Measurements from ENCODE around the gene CEP89. TPM values are rescaled to one million over a fixed set of nuclear protein-coding genes. Genes with fewer than 3 reads are reported as not detected.
"Not testable (repeated sequence)": the region's sequence is repeated elsewhere in the genome, so short reads cannot be mapped to it uniquely, and the experiment has no call there.

CEP89 gene
- total RNA-seq, 1 experiment from 2014 or later: 14.5 TPM

GRCh38 chr19:32869966-32870573 is 101.7 kb downstream of the CEP89 start:
- no peaks in the 10 kb centered on the region for H3K36me3 Mint-ChIP-seq (ENCODE audit: insufficient read depth, unreplicated experiment)
- H3K27me3 Mint-ChIP-seq (ENCODE audit: insufficient read depth, unreplicated experiment): no peaks in the 10 kb centered on the region
- TF ChIP-seq, protein P1, sequence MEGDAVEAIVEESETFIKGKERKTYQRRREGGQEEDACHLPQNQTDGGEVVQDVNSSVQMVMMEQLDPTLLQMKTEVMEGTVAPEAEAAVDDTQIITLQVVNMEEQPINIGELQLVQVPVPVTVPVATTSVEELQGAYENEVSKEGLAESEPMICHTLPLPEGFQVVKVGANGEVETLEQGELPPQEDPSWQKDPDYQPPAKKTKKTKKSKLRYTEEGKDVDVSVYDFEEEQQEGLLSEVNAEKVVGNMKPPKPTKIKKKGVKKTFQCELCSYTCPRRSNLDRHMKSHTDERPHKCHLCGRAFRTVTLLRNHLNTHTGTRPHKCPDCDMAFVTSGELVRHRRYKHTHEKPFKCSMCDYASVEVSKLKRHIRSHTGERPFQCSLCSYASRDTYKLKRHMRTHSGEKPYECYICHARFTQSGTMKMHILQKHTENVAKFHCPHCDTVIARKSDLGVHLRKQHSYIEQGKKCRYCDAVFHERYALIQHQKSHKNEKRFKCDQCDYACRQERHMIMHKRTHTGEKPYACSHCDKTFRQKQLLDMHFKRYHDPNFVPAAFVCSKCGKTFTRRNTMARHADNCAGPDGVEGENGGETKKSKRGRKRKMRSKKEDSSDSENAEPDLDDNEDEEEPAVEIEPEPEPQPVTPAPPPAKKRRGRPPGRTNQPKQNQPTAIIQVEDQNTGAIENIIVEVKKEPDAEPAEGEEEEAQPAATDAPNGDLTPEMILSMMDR (IDR thresholded peaks at IDR 0.05; ENCODE audit: insufficient read depth in 1 of 2, low read depth in 1 of 2, low read length in 1 of 2, severe bottlenecking in 1 of 2, unreplicated experiment in 1 of 2): no peak
- peaks cover 20% of the 10 kb centered on the region for H3K4me1 ChIP-seq
- H3K9me3 Mint-ChIP-seq (ENCODE audit: unreplicated experiment): no peaks in the 10 kb centered on the region
- DNase-seq: peak; percentile 41 to 82
- H3K36me3 ChIP-seq (ENCODE audit: control insufficient read depth, insufficient read depth, low read length): no peaks in the 10 kb centered on the region
- ChIA-PET CTCF (no interaction called here), POLR2A (interaction anchor here (0.6 kb wide), 2 partner anchors 50 to 134 kb away, joined by 3 to 6 read pairs; no protein-coding TSS in a partner anchor)
- no TSS peak for BruUV-seq (replicated peaks)
- H3K4me3 Mint-ChIP-seq (ENCODE audit: unreplicated experiment): peak overlapping the region; percentile 53
- intact Hi-C loops (cut with micrococcal nuclease; ENCODE audit: unreplicated experiment): no loop called here
- H3K4me3 ChIP-seq (ENCODE audit: low read depth, low read length): no peak overlapping the region
- peaks cover 11% of the 10 kb centered on the region for H3K4me1 Mint-ChIP-seq (ENCODE audit: low read depth, unreplicated experiment)
- no peaks in the 10 kb centered on the region for H3K27me3 ChIP-seq (replicated peaks; ENCODE audit: control insufficient read depth, insufficient read depth, low read length)
- H3K27ac Mint-ChIP-seq (ENCODE audit: unreplicated experiment): peak overlapping the region; percentile 79
- H3K9me3 ChIP-seq: no peaks in the 10 kb centered on the region

- ChIA-PET POLR2A (interaction anchor here (0.6 kb wide), 2 partner anchors 49 to 134 kb away, joined by 3 to 6 read pairs; no protein-coding TSS in a partner anchor), CTCF (no interaction called here)
- TF ChIP-seq, protein P1 (IDR thresholded peaks at IDR 0.05; ENCODE audit: insufficient read depth in 1 of 2, low read depth in 1 of 2, low read length in 1 of 2, severe bottlenecking in 1 of 2, unreplicated experiment in 1 of 2): no peak
- no peaks in the 10 kb centered on the region for H3K36me3 ChIP-seq (ENCODE audit: control insufficient read depth, insufficient read depth, low read length)
- H3K27me3 ChIP-seq (replicated peaks; ENCODE audit: control insufficient read depth, insufficient read depth, low read length): no peaks in the 10 kb centered on the region
- H3K4me3 Mint-ChIP-seq (ENCODE audit: unreplicated experiment): peak within 1 kb of the TSS; percentile 53
- H3K36me3 Mint-ChIP-seq (ENCODE audit: insufficient read depth, unreplicated experiment): no peaks in the 10 kb centered on the region
- peak; percentile 32 to 66 for DNase-seq
- H3K4me3 ChIP-seq (ENCODE audit: low read depth, low read length): no peak within 1 kb of the TSS
- peak within 1 kb of the TSS; percentile 79 for H3K27ac Mint-ChIP-seq (ENCODE audit: unreplicated experiment)
- intact Hi-C loops (cut with micrococcal nuclease; ENCODE audit: unreplicated experiment): no loop called here
- peaks cover 11% of the 10 kb centered on the region for H3K4me1 Mint-ChIP-seq (ENCODE audit: low read depth, unreplicated experiment)
- no peaks in the 10 kb centered on the region for H3K27me3 Mint-ChIP-seq (ENCODE audit: insufficient read depth, unreplicated experiment)
- no peaks in the 10 kb centered on the region for H3K9me3 Mint-ChIP-seq (ENCODE audit: unreplicated experiment)
- H3K4me1 ChIP-seq: peaks cover 20% of the 10 kb centered on the region
- no peaks in the 10 kb centered on the region for H3K9me3 ChIP-seq
- TSS peak; percentile 41 for BruUV-seq (replicated peaks)
Measured at GRCh38 chr19:32869369-32869965, 102.3 kb downstream of the CEP89 start, which contains the start of gene SLC7A9. Gene SLC7A9, minus strand, starts transcription at chr19:32869767. Its CDS starts 1,233 bp downstream, at chr19:32868534.

DNA sequence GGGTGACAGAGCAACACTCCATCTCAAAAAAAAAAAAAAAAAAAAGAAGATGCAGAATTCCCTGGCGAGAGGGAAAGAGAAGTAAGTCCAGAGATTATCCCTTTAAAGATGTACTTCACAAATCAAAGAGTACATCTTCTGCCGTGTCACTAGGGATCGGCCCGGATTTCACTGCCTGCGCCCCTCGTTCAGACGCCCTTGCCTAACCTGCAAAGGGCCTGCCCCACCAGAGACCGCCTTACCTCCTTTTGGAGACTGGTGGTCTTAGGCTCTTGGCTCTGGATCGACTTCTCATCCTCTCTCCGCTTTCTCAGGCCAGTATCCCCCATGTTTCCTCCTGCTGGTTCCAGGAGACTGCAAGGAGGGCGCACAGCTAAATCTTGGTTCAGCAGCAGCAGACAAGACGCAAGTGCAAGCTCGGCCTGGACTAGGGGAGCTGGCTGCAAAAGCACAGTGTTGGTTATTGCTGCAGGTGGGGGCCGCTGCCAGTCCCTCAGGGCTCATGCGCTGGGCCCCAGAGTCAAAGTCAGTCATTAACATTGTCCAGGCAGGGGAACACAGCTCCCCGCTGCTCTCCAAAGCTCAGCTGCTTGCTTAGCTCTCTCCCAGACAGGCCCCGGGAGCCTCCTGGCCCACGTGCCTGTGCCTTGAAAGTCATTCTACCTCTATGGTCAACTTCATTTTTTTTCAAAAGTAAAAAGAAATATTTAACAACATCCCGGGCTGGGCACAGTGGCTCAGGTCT is 103.4 kb downstream of the CEP89 start:
- Histone ChIP-seq H3K27me3 (replicated peaks; ENCODE audit: control insufficient read depth, insufficient read depth, low read length) (no peaks in the 10 kb centered on the region), H3K4me1 (peaks cover 20% of the 10 kb centered on the region), H3K4me3 (ENCODE audit: low read depth, low read length) (no peak overlapping the region), H3K9me3 (no peaks in the 10 kb centered on the region), H3K36me3 (ENCODE audit: control insufficient read depth, insufficient read depth, low read length) (no peaks in the 10 kb centered on the region)
- no peak for DNase-seq
- H3K27me3 Mint-ChIP-seq (ENCODE audit: insufficient read depth, unreplicated experiment): no peaks in the 10 kb centered on the region
- intact Hi-C loops (cut with micrococcal nuclease; ENCODE audit: unreplicated experiment): no loop called here
- no TSS peak for BruUV-seq (replicated peaks)
- H3K36me3 Mint-ChIP-seq (ENCODE audit: insufficient read depth, unreplicated experiment): no peaks in the 10 kb centered on the region
- peaks cover 11% of the 10 kb centered on the region for H3K4me1 Mint-ChIP-seq (ENCODE audit: low read depth, unreplicated experiment)
- TF ChIP-seq, protein P1 (IDR thresholded peaks at IDR 0.05; ENCODE audit: insufficient read depth in 1 of 2, low read depth in 1 of 2, low read length in 1 of 2, severe bottlenecking in 1 of 2, unreplicated experiment in 1 of 2): no peak
- POLR2A ChIA-PET: no interaction called here
- CTCF ChIA-PET: no interaction called here
- no peak overlapping the region for H3K27ac Mint-ChIP-seq (ENCODE audit: unreplicated experiment)
- no peak overlapping the region for H3K4me3 Mint-ChIP-seq (ENCODE audit: unreplicated experiment)
- no peaks in the 10 kb centered on the region for H3K9me3 Mint-ChIP-seq (ENCODE audit: unreplicated experiment)

GRCh38 chr19:32867436-32867835 is 104.3 kb downstream of the CEP89 start:
- POLR2A ChIA-PET: interaction anchor here (0.5 kb wide), 1 partner anchor 237 kb away, joined by 3 read pairs; no protein-coding TSS in a partner anchor
- H3K27ac Mint-ChIP-seq (ENCODE audit: unreplicated experiment); intact Hi-C loops (cut with micrococcal nuclease; ENCODE audit: unreplicated experiment); H3K9me3 ChIP-seq; H3K36me3 Mint-ChIP-seq (ENCODE audit: insufficient read depth, unreplicated experiment); DNase-seq; H3K4me3 Mint-ChIP-seq (ENCODE audit: unreplicated experiment); H3K4me3 ChIP-seq (ENCODE audit: low read depth, low read length); H3K9me3 Mint-ChIP-seq (ENCODE audit: unreplicated experiment); CTCF ChIA-PET; H3K27me3 ChIP-seq (replicated peaks; ENCODE audit: control insufficient read depth, insufficient read depth, low read length); BruUV-seq (replicated peaks); H3K27me3 Mint-ChIP-seq (ENCODE audit: insufficient read depth, unreplicated experiment); H3K36me3 ChIP-seq (ENCODE audit: control insufficient read depth, insufficient read depth, low read length): not testable (repeated sequence)
- H3K4me1 ChIP-seq: peaks cover 20% of the 10 kb centered on the region
- H3K4me1 Mint-ChIP-seq (ENCODE audit: low read depth, unreplicated experiment): peaks cover 11% of the 10 kb centered on the region

Measured in Caco-2 (cell line).